K562 (cell line): Measurements from ENCODE around the gene SLC25A11. TPM values are rescaled to one million over a fixed set of nuclear protein-coding genes. Genes with fewer than 3 reads are reported as not detected.

Source experiments
- CBX1 ChIP-seq: sonication (generic); IDR thresholded peaks from 2 replicates; pipeline ENCODE4 v1.6.1; 2016; ENCODE audit warnings: antibody characterized with exemption, low read depth, mild to moderate bottlenecking
- HDAC3 ChIP-seq: fragments of 450-650 bp; IDR thresholded peaks from 2 replicates; pipeline ENCODE4 v1.6.1; 2018; ENCODE audit warnings: borderline replicate concordance, mild to moderate bottlenecking, moderate library complexity; ENCODE audit not compliant: partially characterized antibody
- PHF8 ChIP-seq: fragments of 200-600 bp; sonication (generic); IDR thresholded peaks from 2 replicates; pipeline ENCODE4 v1.6.1; 2012; ENCODE audit warnings: mixed run types, mild to moderate bottlenecking, inconsistent platforms, low read length, moderate library complexity, borderline replicate concordance
- TAF7 ChIP-seq: fragments of 450-650 bp; IDR thresholded peaks from 2 replicates; pipeline ENCODE4 v1.6.1; 2016; ENCODE audit warnings: missing genetic modification characterization, missing compliant biosample characterization
- ZNF224 ChIP-seq: sonication (generic); formaldehyde crosslinking; IDR thresholded peaks from 2 replicates; pipeline ENCODE4 v1.8.0; 2022; ENCODE audit warnings: mild to moderate bottlenecking, missing genetic modification reagents
- polyA plus RNA-seq, 8 experiments: library from polyadenylated mRNA; depleted of rRNA in 4 of 8; stranded (reverse) in 5 of 8; unstranded in 3 of 8; fragments of >200 nt; fragmentation: Nextera tagmentation in 2 of 8; fragmentation: Illumina TruSeq in 1 of 8; extraction: Ambion mirVana in 2 of 8; extraction: Trizol in 1 of 8; gene quantifications; 2 replicates each; pipeline versions ENCODE4 v1.2.1 to v1.2.3, GENCODE V29; 2011 to 2014; ENCODE audit warnings: inconsistent platforms in 1 of 8, missing spikeins in 1 of 8
- total RNA-seq, 7 experiments: library from RNA; depleted of rRNA in 6 of 7; stranded (reverse); fragments of >200 nt in 6 of 7; fragmentation: Illumina TruSeq in 2 of 7; extraction: Trizol in 2 of 7; gene quantifications; 2 replicates each; pipeline versions ENCODE4 v1.2.1 to v1.2.3, GENCODE V29; 2011 to 2021; ENCODE audit warnings: low replicate concordance in 1 of 7
- TF ChIP-seq, protein P1 (sequence below): fragments of 200-600 bp; sonication (generic); IDR thresholded peaks from one replicate; pipeline ENCODE4 v1.6.1; 2012; ENCODE audit warnings: mild to moderate bottlenecking, low read depth, low read length, inconsistent platforms
- TF ChIP-seq, protein P2 (sequence below): fragments of 250-450 bp; sonication (Bioruptor Pico); IDR thresholded peaks from 2 replicates; pipeline ENCODE4 v1.8.0; 2022; ENCODE audit warnings: inconsistent platforms
- TF ChIP-seq, protein P3 (sequence below): IDR thresholded peaks from 2 replicates; pipeline ENCODE4 v1.6.1; 2014; ENCODE audit warnings: antibody characterized with exemption
- TF ChIP-seq, protein P4 (sequence below): sonication (generic); formaldehyde crosslinking; IDR thresholded peaks from 2 replicates; pipeline ENCODE4 v1.8.0; 2022; ENCODE audit warnings: mild to moderate bottlenecking, missing genetic modification reagents

Gene SLC25A11
- total and polyA plus RNA-seq, 9 of the 15 experiments (the other 6 are each of a cell fraction or from before 2014, with no cell fraction given), result 3.1 to 56.7 (median 32.9) TPM

DNA sequence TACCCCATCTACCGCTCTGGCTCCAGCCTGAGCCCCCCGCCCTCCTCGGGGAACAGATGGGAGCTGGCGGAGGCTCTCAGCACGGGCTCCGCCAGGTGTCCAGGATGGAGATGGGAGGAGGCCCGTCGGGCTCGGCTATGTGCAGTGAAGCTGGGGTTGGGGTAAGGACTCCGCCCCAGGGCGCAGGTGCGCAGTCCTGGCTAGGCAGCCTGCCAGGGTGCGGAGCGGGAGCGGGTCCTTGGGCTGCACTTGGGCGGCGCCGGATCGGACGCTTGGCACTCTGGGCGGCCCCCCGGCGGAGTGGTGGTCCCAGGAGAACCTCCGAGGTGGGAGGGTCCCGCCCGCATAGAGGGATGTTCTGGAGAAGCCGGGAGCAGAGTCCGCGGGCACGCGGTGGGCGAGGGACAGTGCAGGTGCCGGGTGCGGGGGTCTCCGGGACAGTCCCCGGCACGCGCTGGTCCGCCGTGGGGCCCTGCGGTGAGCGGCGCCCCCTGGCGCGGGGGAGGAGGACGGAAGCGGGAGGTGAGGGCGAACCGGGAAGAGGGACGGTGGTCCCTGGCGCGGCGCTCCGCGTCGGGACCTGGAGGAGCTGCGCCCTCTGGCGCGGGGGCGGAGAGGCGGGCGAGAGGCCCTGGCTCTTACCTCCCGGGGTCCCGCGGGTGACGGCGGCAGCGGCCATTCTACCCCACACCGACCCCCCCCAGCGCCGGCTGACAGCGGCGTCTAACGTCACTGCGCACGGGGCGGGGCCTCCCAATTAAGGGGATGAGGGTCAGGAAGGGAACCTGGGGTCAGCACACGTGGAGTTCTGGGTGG, 47.3 kb upstream of the SLC25A11 start, which contains the start of gene CAMTA2 (continued):
- TF ChIP-seq, protein P1, sequence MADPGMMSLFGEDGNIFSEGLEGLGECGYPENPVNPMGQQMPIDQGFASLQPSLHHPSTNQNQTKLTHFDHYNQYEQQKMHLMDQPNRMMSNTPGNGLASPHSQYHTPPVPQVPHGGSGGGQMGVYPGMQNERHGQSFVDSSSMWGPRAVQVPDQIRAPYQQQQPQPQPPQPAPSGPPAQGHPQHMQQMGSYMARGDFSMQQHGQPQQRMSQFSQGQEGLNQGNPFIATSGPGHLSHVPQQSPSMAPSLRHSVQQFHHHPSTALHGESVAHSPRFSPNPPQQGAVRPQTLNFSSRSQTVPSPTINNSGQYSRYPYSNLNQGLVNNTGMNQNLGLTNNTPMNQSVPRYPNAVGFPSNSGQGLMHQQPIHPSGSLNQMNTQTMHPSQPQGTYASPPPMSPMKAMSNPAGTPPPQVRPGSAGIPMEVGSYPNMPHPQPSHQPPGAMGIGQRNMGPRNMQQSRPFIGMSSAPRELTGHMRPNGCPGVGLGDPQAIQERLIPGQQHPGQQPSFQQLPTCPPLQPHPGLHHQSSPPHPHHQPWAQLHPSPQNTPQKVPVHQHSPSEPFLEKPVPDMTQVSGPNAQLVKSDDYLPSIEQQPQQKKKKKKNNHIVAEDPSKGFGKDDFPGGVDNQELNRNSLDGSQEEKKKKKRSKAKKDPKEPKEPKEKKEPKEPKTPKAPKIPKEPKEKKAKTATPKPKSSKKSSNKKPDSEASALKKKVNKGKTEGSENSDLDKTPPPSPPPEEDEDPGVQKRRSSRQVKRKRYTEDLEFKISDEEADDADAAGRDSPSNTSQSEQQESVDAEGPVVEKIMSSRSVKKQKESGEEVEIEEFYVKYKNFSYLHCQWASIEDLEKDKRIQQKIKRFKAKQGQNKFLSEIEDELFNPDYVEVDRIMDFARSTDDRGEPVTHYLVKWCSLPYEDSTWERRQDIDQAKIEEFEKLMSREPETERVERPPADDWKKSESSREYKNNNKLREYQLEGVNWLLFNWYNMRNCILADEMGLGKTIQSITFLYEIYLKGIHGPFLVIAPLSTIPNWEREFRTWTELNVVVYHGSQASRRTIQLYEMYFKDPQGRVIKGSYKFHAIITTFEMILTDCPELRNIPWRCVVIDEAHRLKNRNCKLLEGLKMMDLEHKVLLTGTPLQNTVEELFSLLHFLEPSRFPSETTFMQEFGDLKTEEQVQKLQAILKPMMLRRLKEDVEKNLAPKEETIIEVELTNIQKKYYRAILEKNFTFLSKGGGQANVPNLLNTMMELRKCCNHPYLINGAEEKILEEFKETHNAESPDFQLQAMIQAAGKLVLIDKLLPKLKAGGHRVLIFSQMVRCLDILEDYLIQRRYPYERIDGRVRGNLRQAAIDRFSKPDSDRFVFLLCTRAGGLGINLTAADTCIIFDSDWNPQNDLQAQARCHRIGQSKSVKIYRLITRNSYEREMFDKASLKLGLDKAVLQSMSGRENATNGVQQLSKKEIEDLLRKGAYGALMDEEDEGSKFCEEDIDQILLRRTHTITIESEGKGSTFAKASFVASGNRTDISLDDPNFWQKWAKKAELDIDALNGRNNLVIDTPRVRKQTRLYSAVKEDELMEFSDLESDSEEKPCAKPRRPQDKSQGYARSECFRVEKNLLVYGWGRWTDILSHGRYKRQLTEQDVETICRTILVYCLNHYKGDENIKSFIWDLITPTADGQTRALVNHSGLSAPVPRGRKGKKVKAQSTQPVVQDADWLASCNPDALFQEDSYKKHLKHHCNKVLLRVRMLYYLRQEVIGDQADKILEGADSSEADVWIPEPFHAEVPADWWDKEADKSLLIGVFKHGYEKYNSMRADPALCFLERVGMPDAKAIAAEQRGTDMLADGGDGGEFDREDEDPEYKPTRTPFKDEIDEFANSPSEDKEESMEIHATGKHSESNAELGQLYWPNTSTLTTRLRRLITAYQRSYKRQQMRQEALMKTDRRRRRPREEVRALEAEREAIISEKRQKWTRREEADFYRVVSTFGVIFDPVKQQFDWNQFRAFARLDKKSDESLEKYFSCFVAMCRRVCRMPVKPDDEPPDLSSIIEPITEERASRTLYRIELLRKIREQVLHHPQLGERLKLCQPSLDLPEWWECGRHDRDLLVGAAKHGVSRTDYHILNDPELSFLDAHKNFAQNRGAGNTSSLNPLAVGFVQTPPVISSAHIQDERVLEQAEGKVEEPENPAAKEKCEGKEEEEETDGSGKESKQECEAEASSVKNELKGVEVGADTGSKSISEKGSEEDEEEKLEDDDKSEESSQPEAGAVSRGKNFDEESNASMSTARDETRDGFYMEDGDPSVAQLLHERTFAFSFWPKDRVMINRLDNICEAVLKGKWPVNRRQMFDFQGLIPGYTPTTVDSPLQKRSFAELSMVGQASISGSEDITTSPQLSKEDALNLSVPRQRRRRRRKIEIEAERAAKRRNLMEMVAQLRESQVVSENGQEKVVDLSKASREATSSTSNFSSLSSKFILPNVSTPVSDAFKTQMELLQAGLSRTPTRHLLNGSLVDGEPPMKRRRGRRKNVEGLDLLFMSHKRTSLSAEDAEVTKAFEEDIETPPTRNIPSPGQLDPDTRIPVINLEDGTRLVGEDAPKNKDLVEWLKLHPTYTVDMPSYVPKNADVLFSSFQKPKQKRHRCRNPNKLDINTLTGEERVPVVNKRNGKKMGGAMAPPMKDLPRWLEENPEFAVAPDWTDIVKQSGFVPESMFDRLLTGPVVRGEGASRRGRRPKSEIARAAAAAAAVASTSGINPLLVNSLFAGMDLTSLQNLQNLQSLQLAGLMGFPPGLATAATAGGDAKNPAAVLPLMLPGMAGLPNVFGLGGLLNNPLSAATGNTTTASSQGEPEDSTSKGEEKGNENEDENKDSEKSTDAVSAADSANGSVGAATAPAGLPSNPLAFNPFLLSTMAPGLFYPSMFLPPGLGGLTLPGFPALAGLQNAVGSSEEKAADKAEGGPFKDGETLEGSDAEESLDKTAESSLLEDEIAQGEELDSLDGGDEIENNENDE, result no peak
- TF ChIP-seq, protein P2, sequence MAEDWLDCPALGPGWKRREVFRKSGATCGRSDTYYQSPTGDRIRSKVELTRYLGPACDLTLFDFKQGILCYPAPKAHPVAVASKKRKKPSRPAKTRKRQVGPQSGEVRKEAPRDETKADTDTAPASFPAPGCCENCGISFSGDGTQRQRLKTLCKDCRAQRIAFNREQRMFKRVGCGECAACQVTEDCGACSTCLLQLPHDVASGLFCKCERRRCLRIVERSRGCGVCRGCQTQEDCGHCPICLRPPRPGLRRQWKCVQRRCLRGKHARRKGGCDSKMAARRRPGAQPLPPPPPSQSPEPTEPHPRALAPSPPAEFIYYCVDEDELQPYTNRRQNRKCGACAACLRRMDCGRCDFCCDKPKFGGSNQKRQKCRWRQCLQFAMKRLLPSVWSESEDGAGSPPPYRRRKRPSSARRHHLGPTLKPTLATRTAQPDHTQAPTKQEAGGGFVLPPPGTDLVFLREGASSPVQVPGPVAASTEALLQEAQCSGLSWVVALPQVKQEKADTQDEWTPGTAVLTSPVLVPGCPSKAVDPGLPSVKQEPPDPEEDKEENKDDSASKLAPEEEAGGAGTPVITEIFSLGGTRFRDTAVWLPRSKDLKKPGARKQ, result no peak
- no peak for TF ChIP-seq HDAC3
- peak; percentile 68; the same call in 1 of the 2 replicates for TF ChIP-seq PHF8
- TF ChIP-seq, protein P3, sequence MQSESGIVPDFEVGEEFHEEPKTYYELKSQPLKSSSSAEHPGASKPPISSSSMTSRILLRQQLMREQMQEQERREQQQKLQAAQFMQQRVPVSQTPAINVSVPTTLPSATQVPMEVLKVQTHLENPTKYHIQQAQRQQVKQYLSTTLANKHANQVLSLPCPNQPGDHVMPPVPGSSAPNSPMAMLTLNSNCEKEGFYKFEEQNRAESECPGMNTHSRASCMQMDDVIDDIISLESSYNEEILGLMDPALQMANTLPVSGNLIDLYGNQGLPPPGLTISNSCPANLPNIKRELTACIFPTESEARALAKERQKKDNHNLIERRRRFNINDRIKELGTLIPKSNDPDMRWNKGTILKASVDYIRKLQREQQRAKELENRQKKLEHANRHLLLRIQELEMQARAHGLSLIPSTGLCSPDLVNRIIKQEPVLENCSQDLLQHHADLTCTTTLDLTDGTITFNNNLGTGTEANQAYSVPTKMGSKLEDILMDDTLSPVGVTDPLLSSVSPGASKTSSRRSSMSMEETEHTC, result no peak
- TF ChIP-seq, protein P4, sequence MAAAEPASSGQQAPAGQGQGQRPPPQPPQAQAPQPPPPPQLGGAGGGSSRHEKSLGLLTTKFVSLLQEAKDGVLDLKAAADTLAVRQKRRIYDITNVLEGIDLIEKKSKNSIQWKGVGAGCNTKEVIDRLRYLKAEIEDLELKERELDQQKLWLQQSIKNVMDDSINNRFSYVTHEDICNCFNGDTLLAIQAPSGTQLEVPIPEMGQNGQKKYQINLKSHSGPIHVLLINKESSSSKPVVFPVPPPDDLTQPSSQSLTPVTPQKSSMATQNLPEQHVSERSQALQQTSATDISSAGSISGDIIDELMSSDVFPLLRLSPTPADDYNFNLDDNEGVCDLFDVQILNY (CRISPR knock-in tag), result no peak
- TF ChIP-seq CBX1, result no peak
- TF ChIP-seq TAF7 (tag), result no peak
- TF ChIP-seq ZNF224, result no peak
